GM12872 (cell line): ENCODE results near the gene RGS6.

ENCODE experiments used
- TF ChIP-seq, protein P1 (sequence below): IDR thresholded peaks from 3 replicates; pipeline ENCODE4 v1.5.1; 2011; ENCODE audit warnings: low read depth, mild to moderate bottlenecking, low read length, moderate library complexity; ENCODE audit not compliant: insufficient read depth

The RGS6 gene

DNA sequence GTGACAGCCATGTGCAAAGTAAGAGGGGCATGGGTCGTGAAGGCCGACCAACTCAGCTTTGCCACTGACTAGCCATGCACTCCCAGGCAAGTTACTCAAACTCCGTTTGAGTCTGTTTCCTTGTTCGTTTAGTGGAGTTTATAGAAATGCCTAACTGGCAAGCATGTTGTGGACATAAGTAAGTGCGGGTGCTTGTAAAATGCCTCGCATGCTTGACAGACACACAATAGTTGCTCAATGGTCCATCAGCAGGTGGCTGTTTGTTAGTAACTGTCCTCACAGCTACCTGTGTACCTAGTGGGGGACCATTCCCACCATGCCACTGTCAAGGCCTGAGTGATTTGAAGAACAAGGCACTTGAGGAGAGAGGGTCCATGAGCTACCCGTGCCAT lies 623.4 kb downstream of the RGS6 start:
- TF ChIP-seq, protein P1, sequence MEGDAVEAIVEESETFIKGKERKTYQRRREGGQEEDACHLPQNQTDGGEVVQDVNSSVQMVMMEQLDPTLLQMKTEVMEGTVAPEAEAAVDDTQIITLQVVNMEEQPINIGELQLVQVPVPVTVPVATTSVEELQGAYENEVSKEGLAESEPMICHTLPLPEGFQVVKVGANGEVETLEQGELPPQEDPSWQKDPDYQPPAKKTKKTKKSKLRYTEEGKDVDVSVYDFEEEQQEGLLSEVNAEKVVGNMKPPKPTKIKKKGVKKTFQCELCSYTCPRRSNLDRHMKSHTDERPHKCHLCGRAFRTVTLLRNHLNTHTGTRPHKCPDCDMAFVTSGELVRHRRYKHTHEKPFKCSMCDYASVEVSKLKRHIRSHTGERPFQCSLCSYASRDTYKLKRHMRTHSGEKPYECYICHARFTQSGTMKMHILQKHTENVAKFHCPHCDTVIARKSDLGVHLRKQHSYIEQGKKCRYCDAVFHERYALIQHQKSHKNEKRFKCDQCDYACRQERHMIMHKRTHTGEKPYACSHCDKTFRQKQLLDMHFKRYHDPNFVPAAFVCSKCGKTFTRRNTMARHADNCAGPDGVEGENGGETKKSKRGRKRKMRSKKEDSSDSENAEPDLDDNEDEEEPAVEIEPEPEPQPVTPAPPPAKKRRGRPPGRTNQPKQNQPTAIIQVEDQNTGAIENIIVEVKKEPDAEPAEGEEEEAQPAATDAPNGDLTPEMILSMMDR = no peak

DNA sequence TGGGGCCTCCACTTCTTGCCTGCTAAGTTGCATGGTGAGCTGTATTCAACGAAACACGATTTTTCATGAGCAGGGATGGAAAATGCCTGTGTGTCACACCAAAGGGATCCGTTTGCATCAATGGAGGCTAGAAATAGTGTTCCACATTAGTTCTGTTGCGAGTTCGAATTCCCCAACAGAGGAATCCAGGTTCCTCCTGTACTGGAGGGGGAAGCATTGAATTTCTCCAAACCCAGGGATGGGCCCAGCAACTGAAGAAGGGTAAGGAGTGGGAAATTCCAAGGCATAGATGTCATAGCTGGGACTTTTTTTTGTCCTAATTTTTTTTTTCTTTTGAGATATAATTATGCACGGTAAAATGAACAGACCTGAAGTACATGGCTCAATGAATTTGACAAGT lies 625.4 kb downstream of the RGS6 start:
- TF ChIP-seq, protein P1 = no peak

DNA sequence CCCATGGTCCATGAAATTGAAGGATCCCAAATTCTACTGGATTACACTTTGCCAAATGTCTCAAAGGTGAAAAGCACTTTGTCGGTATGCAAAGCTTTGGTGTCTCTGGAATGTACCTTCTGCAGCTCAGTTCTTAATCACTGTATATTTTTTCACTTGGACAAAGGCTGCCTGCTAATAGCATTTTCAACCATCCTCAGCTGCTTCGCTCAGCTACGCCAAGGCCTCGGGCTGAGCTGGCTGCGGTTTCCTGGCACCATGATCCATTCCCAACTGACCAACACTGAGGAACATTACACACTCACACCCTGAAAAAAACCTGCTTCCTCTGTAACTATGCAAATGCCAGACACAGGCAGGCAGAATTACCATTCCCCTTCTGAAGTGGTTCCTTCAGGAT lies 626.5 kb downstream of the RGS6 start:
- TF ChIP-seq, protein P1 = no peak

DNA sequence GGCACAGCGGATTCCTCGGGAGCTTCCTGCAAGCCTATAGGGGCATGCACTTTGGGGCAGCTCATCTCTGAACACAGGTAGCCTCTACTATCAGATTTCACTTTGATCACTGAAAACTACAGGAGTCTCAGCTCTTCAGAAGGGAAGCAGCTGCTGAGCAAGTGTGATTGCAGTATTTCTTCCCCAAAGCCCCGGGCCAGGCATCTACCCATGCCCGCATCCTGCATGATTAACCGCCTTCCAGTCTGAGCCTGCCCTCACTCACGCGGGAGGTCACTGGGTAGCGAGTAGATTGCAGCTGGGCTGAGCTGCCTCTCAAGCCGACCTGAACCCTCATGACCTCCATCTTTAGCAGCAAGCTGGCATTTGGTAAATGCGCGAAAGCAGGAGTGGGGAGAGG lies 627.0 kb downstream of the RGS6 start:
- TF ChIP-seq, protein P1 = no peak

DNA sequence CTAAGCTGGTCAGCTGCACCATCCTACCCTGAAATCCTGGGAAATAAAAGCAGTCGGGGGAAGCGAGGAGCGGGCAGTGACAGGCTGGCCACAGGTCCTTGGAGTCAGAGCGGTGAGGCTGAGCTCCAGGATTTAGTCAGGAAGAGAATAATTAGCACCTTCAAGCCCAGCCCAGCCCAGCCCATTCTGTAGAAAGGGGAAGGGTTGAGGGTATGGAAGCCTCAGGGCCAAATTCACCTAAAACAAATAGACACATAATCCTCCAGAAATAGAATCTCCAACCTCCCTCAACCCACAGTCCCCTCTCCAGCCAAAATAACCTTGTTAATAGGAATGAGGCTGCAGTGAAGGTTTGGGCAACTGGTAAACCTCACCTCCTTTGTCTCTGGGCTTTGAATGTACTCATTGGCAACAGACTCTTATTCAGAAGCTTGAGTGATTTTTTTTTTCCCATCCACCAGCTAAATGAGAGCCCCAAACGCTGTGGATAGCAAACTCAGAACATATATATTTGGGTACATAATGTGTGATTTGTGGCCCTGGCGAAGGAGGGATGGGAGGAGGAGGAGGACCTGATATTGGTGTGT lies 627.5 kb downstream of the RGS6 start:
- TF ChIP-seq, protein P1 = no peak

DNA sequence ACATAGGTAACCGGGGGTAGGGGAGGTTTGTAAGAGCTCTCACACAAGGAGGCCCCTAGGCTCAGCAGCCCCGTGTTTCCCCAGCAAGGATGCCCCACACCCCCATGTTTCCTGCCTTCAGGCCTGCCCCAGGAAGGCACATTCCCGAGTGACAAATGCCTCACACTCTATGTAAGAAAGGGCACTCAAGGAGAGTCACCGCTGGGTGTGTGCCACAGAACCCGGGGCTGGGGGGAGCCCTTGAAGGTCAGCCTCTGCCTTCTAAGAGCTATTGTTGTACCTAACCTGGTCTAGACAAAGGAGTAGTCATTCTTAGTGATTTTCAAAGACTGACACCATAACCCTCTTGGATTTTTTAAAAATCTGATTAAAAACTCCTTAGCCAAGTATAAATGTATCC lies 628.1 kb downstream of the RGS6 start:
- TF ChIP-seq, protein P1 = no peak

DNA sequence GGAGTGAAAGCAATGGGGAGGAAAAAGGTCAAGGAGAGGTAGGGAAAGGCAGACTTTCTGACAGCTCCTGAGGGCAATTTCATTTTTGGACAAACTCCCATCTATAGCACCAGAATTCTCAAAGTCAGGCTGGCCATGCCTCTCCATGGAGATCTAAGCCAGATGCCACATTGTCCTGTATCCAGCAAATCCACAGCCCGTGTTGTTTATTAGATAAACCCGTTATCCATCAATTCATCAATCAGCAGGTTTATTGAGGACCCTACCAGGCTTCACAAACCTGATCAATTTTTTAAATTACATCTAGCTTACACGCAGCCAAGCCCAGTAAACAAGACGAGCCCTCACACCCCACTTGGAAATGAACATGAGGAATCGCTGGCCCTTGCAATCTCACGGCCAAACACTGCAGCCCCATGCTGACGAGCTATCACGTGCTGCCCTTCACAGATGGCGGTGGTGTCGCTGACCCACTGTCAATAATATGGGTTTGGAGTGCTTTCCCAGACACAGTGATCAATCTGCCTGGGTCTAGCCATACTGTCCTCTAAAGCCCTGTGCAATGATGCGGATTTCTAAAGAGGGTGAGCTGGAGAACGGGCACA lies 628.8 kb downstream of the RGS6 start:
- TF ChIP-seq, protein P1 = no peak
